Activated naive CD4-positive, alpha-beta T cell treated with anti-CD3 and anti-CD28 coated beads, Interleukin-2, amount 50 U/mL, for 72 hours (primary cell): ENCODE measurements around the gene MYPOP. TPM values are rescaled to one million over a fixed set of nuclear protein-coding genes. Genes with fewer than 3 reads are reported as not detected.

Source experiments
- ATAC-seq, 2 donors: fragments of 150-1000 bp; cut with Tn5 transposase; 2 replicates each; pipeline ENCODE4 v1.10.0; 2021; ENCODE audit warnings: mild to moderate bottlenecking in 2 of 2, moderate library complexity in 2 of 2
- DNase-seq, 2 donors: peaks; one replicate each; pipeline ENCODE4 v3.0.0; 2021 to 2022; ENCODE audit warnings: low spot score in 2 of 2
- H3K27ac Mint-ChIP-seq, 2 donors: one replicate each; pipeline ENCODE4 v1.8.0; 2022; ENCODE audit warnings: mild to moderate bottlenecking in 2 of 2, mixed read lengths in 2 of 2
- H3K36me3 Mint-ChIP-seq, 2 donors: one replicate each; pipeline ENCODE4 v1.8.0; 2022; ENCODE audit warnings: mixed read lengths in 2 of 2
- H3K9me3 Mint-ChIP-seq, 2 donors: one replicate each; pipeline ENCODE4 v1.8.0; 2022; ENCODE audit warnings: mixed read lengths in 2 of 2
- total RNA-seq, 2 donors: library from RNA; stranded (reverse); gene quantifications; one replicate each; pipeline ENCODE4 v1.2.3, GENCODE V29; 2022

MYPOP gene, protein sequence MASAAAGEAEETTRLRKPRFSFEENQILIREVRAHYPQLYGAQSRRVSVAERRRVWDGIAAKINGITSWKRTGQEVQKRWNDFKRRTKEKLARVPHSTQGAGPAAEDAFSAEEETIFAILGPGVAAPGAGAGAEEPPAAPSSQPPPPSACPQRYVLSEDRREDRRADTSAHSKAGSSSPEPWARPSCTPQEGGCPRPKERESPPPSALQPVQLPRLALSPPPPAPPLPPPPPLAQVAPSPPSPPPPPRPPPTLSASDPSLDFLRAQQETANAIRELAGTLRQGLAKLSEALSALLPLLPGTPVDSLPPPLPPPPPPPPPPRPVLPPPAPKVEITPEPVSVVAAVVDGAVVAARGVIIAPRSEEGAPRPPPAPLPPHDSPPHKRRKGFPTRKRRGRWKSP
- 1 to 10 TPM; 8.3 to 9.1 TPM for total RNA-seq

- H3K36me3 Mint-ChIP-seq, result no peaks in the 10 kb centered on the region
- DNase-seq, result no peak
Observed at GRCh38 chr19:45901912-45902650, at the start of gene MYPOP. Gene MYPOP, minus strand, starts transcription at chr19:45902613. Its CDS starts 840 bp downstream, at chr19:45901773.

GRCh38 chr19:45947926-45948325, 45.5 kb upstream of the MYPOP start:
- ATAC-seq, result peak in 1 of 2 donors; percentile 47
- Mint-ChIP-seq H3K36me3 (peaks cover 0 to under 1% of the 10 kb centered on the region in 2 donors), H3K27ac (no peak overlapping the region), H3K9me3 (peaks cover 0 to 3% of the 10 kb centered on the region in 2 donors)
- DNase-seq, result no peak

More at GRCh38 chr19:45901912-45902650, at the start of gene MYPOP:
- Mint-ChIP-seq H3K9me3 (no peaks in the 10 kb centered on the region), H3K27ac (peak within 1 kb of the TSS; percentile 83 to 85)
- no peak for ATAC-seq

DNA sequence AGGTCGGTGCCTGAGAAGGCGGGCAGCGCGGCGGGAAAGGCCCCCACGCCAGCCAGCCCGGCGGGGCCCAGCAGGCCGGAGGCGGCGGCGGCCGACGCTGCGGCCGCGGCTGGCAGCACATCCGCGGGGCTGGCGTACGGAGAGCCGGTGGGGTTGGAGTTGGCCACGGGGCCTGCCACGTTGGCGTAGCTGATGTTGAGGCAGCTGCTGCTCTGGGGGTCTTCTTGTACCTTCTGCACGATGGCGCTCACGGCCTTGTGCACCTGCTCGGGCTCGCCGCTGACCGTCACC, 38.0 kb upstream of the MYPOP start:
- H3K9me3 Mint-ChIP-seq, result peaks cover 0 to 4% of the 10 kb centered on the region in 2 donors
- DNase-seq (no peak), ATAC-seq (no peak)
- peaks cover 0 to 6% of the 10 kb centered on the region in 2 donors for H3K36me3 Mint-ChIP-seq
- H3K27ac Mint-ChIP-seq, result no peak overlapping the region

DNA sequence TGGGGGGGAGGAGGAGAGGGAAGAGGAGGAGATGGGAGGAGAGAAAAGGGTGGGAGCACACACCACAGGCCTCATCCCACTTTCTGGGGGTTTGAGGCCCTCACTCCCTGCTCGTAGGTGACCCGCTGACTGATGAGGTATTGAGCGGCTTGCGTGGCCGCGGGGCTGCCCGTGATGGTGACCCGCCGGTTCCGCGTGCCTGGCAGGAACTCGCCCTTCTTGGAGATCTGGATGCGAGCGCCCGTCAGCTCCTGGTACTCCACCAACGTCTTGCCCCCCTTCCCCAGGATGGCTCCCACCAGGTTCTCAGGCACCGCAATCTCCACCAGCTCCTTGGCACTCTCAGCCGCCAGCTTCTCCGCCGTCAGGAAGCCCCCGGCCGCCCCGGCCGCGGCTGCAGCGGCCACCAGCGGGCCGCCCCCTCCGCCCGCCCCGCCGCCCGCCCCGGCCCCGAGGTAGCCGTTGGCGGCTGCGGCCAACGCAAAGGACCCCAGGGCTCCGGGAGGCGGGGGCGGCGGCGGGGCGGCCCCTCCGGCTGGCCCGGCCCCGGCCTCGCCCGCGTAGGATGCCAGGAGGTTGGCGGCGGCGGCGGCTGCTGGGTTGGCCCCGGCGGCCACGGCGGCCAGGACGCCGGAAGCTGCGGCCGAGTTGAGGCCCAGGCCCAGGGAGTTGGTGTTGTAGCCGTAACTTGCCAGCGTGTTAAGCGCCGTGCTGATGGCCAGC, 37.5 kb upstream of the MYPOP start:
- no peak for ATAC-seq
- Mint-ChIP-seq H3K9me3 (peaks cover 0 to 4% of the 10 kb centered on the region in 2 donors), H3K36me3 (peaks cover 0 to 6% of the 10 kb centered on the region in 2 donors), H3K27ac (no peak overlapping the region)
- DNase-seq, result no peak

DNA sequence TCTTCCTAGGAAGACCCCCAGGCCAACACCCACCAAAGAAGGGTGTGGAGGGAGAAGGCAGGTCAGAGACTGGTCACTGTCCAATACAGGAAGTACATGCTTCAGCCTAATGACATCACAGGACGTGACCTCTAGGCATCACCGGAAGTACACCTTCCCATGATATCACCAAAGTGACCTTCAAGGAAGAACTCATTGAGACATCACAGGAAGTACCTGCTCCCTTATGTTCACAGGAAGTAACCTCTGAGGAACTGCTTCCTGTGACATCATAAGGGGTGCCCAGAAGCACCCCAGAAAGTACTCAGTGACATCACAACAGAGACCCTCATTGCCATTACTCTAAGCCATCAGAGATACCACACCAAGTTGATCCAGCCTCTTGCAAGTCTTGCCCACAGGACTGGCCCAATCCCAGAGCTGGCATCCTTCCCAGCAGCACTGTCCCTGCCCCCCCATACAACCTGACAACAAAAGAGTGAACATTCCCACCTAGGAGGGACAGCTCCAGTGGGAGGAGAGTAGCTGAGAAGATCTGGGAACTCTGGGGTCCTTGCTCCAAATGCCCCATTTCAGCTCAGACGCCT, 36.4 kb upstream of the MYPOP start:
- H3K36me3 Mint-ChIP-seq, result peaks cover 0 to 6% of the 10 kb centered on the region in 2 donors
- DNase-seq, result no peak
- no peak for ATAC-seq
- peaks cover 0 to 4% of the 10 kb centered on the region in 2 donors for H3K9me3 Mint-ChIP-seq
- no peak overlapping the region for H3K27ac Mint-ChIP-seq

DNA sequence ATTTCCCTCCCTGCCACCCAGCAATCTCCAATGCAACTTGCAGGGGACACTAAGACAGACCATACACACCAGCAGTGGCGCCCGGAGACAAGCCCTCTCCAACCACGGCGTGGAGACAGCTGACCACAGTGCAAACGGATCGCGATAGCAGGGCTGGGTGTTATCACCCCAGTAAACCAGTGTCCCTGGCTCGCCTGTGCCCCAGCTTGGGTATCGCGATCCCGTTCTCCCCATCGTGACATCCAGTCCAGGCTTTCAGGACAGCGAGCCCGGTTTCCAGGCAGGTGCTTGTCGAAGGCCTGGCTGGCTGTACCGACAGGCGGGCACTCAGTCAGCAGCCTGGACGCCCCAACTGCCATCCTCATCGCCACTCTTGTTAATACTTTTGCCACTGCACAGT, 32.9 kb upstream of the MYPOP start:
- no peak overlapping the region for H3K27ac Mint-ChIP-seq
- ATAC-seq (no peak), DNase-seq (no peak)
- H3K9me3 Mint-ChIP-seq, result peaks cover 0 to 4% of the 10 kb centered on the region in 2 donors
- peaks cover 0 to 6% of the 10 kb centered on the region in 2 donors for H3K36me3 Mint-ChIP-seq

DNA sequence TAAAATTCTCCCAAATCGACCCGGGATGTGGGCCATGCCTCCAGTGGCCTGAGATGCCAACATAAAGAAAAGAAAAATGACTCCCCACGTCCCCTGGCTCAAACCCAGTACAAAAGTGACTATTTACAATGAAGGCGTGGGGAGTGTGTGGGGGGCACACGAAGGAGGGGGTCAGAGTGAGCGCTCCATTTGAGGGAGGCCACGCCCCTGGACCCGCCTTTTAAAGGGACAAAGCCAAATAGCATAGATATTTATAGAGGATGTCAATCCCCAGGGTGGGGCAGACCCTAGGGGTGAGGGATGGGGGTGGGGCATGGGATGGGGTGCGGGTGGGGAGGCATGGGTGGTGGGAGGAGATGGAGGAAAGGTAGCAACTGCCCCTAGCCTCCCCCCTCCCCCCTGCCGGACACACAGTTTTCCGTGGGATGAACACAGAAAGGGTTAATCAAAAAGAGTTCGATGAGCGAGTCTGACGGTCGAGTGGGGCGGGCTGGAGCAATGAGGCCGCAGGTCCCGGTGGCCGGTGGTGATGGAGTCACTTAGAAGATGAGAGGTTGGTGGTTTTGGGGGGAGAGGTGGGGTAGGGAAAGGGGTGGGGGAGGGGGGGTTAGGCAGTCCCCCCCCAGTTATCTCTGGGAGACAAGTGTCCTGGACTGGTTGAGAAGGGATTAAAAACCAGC, 32.3 kb upstream of the MYPOP start:
- DNase-seq (no peak), ATAC-seq (no peak)
- H3K36me3 Mint-ChIP-seq, result peaks cover 0 to 6% of the 10 kb centered on the region in 2 donors
- H3K9me3 Mint-ChIP-seq, result peaks cover 0 to 4% of the 10 kb centered on the region in 2 donors
- H3K27ac Mint-ChIP-seq, result no peak overlapping the region

DNA sequence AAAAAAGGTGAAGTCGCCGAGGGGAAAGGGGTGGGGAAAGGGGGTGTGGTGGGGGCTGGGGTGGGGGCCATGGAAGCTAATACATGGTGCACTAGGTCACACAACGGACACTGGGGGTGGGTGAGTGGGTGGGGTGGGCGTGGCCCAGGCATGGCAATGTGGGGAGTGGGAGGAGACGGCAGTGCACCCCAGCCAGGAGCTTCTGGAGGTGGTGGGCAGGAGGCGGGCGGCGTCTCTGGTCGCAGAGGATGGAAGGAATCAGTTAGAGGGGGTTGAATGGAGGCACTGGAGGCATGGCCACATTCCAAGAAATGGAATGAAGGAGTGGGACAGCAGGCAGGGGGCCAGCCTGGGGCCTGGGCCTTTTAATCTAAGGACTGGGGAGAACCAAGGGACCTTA, 31.3 kb upstream of the MYPOP start:
- H3K36me3 Mint-ChIP-seq, result peaks cover 0 to 2% of the 10 kb centered on the region in 2 donors
- no peak for ATAC-seq
- peaks cover 0 to 1% of the 10 kb centered on the region in 2 donors for H3K9me3 Mint-ChIP-seq
- no peak for DNase-seq
- H3K27ac Mint-ChIP-seq, result no peak overlapping the region

DNA sequence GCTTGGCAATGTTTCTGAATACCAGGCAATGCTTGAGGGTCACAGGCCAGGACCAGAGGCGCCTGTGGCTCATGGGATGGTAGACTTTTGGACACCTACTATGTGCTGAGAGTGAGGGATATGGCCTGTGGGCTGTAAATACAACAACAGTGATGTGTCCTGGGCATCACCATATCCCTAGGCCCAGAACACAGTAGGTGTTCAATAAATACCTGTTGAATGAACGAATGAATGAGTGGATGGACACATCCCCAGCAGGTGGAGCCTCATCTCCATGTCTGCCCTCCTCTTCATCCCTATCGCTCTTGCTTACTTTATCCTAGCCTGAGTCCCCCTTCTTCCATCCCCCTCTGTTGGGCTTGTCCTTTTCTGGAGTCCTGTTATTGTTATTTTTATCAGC, 28.6 kb upstream of the MYPOP start:
- DNase-seq, result no peak
- Mint-ChIP-seq H3K27ac (no peak overlapping the region), H3K9me3 (no peaks in the 10 kb centered on the region), H3K36me3 (peaks cover 5% of the 10 kb centered on the region in 2 donors)
- no peak for ATAC-seq

- no peaks in the 10 kb centered on the region for H3K9me3 Mint-ChIP-seq
- no peak overlapping the region for H3K27ac Mint-ChIP-seq
- DNase-seq (no peak), ATAC-seq (no peak)
- H3K36me3 Mint-ChIP-seq, result peaks cover 5% of the 10 kb centered on the region in 2 donors
Observed at GRCh38 chr19:45929247-45929646, 26.8 kb upstream of the MYPOP start.

DNA sequence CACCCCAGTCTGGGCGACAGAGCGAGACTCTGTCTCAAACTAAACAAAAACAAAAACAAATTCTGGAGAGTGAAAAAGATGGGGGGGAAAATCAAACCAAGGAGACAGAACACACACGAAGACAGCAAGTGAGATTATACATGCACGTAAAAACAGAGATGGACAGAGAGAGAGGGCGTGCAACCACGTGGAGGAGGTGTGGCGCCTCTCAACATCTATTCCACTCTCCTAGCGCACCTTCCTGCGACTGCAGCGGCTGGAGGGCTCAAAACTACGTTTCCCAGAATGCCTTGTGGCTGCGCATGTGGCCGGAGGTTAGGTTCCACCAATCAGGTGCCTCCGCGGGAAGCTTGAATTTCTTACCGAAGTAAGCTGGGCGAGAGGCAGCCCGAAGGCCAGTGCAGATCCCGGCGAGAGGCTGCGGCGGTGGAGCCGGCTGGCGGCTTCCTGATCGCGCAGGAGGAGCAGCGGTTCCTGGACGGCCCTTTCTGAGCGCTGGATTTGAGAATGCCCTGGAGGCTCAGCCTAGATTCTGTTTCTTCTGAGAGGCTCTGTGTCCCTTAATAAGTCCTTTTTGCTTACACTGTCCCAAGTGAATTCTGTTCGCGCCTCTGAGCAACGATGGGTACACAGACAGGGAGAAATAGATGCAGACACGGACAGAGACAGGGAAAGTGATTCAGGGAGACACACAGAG, 25.3 kb upstream of the MYPOP start:
- Mint-ChIP-seq H3K27ac (peak overlapping the region in 1 of 2 donors; percentile 66), H3K9me3 (no peaks in the 10 kb centered on the region), H3K36me3 (peaks cover 5% of the 10 kb centered on the region in 2 donors)
- ATAC-seq (peak; percentile 98 to 99), DNase-seq (peak; percentile 84 to 86)

- DNase-seq (no peak), ATAC-seq (no peak)
- peaks cover 5% of the 10 kb centered on the region in 2 donors for H3K36me3 Mint-ChIP-seq
- no peak overlapping the region for H3K27ac Mint-ChIP-seq
- H3K9me3 Mint-ChIP-seq, result no peaks in the 10 kb centered on the region
Observed at GRCh38 chr19:45924891-45925447, 22.6 kb upstream of the MYPOP start.

DNA sequence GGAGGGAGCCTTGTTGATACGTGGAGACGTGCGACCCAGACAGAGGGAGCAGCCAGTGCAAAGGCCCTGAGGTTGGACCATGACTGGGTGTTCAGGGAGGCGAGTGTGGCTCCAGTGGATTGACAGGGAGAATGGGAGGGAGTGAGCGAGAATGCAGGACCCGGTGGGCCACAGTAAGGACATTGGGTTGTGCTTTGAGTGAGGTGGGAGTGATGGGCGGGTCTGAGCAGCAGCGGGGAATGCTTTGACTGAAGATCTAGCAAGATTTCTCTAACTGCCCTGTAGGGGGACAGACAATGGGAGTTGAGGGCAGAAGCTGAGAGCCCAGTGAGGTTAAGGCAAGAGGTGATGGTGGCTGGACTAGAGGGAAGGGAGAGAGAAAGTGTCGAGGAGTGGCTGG, 19.9 kb upstream of the MYPOP start:
- DNase-seq, result no peak

DNA sequence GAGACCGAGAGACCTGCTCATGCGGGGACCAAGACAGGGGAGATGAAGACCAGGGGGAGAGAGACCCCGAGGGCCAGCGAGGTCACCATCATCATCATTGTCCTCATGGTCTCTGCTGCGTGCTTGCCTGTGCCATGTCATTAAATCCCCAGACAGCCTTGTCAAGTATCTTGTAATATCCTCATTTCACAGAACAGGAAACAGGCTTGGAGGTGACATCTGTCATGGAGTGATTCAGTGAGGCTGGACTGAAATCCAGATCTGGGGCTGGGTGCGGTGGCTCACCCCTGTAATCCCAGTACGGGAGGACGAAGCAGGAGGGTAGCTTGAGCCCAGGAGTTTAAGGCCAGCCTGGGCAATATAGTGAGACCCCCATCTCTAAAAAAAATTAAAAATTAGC, 18.0 kb upstream of the MYPOP start:
- H3K9me3 Mint-ChIP-seq, result no peaks in the 10 kb centered on the region
- no peaks in the 10 kb centered on the region for H3K36me3 Mint-ChIP-seq
- ATAC-seq (peak; percentile 61 to 73), DNase-seq (no peak)
- no peak overlapping the region for H3K27ac Mint-ChIP-seq

More for the DNA sequence above, 19.9 kb upstream of the MYPOP start:
- ATAC-seq, result peak; percentile 48 to 52
- Mint-ChIP-seq H3K9me3 (no peaks in the 10 kb centered on the region), H3K27ac (no peak overlapping the region), H3K36me3 (no peaks in the 10 kb centered on the region)

GRCh38 chr19:45919678-45920077, 17.3 kb upstream of the MYPOP start:
- Mint-ChIP-seq H3K9me3 (no peaks in the 10 kb centered on the region), H3K36me3 (no peaks in the 10 kb centered on the region), H3K27ac (no peak overlapping the region)
- no peak for DNase-seq
- ATAC-seq, result peak in 1 of 2 donors; percentile 23
